PC-3 (cell line): ENCODE measurements around the gene SPNS3. TPM values are rescaled to one million over a fixed set of nuclear protein-coding genes. Genes with fewer than 3 reads are reported as not detected.

Experiments
- ATAC-seq: fragments of 200-7000 bp; cut with Tn5 transposase; 2 replicates; pipeline ENCODE4 v1.9.1; 2020; ENCODE audit warnings: mild to moderate bottlenecking, moderate library complexity
- BruUV-seq: library from RNA; stranded (reverse); fragments of 400-500 nt; replicated peaks from 2 replicates; lab custom pipeline; 2021; lab: Mats Ljungman, UMichigan
- CTCF ChIA-PET: fragments of 300-600 bp; sonication (Branson Sonifier 250); formaldehyde crosslinking; loops from one replicate; lab custom pipeline; 2022; ENCODE audit warnings: antibody characterized with exemption; lab: Charles Lee
- POLR2A ChIA-PET: fragments of 300-600 bp; sonication (Branson Sonifier 250); formaldehyde crosslinking; loops from one replicate; lab custom pipeline; 2022; ENCODE audit warnings: antibody characterized with exemption; ENCODE audit not compliant: unreplicated experiment; lab: Charles Lee
- DNase-seq: peaks from one replicate; pipeline ENCODE4 v3.0.0-alpha.2; 2015
- H2AFZ ChIP-seq: fragments of 300-600 bp; sonication (generic); 2 replicates; pipeline ENCODE4 v1.6.0; 2016; ENCODE audit warnings: antibody characterized with exemption, low read length
- H3F3A ChIP-seq: fragments of 300-600 bp; sonication (generic); one replicate; pipeline ENCODE4 v1.6.0; 2017; ENCODE audit warnings: antibody characterized with exemption, low read length, control low read depth, mild to moderate bottlenecking; ENCODE audit not compliant: unreplicated experiment
- H3K27ac ChIP-seq: fragments of 300-600 bp; sonication (generic); 2 replicates; pipeline ENCODE4 v1.5.1; 2016; ENCODE audit warnings: mild to moderate bottlenecking, low read length
- H3K27me3 ChIP-seq: fragments of 300-600 bp; sonication (generic); 2 replicates; pipeline ENCODE4 v1.6.1; 2016; ENCODE audit warnings: low read length, mixed read lengths
- H3K36me3 ChIP-seq: fragments of 300-600 bp; sonication (generic); 2 replicates; pipeline ENCODE4 v1.6.1; 2016; ENCODE audit warnings: low read depth, mixed run types, low read length, mixed read lengths
- H3K4me1 ChIP-seq: fragments of 300-600 bp; sonication (generic); 2 replicates; pipeline ENCODE4 v1.5.1; 2016; ENCODE audit warnings: low read length; ENCODE audit not compliant: insufficient read depth
- H3K4me2 ChIP-seq: fragments of 300-600 bp; sonication (generic); 2 replicates; pipeline ENCODE4 v1.6.0; 2016; ENCODE audit warnings: low read length
- H3K4me3 ChIP-seq: fragments of 300-600 bp; sonication (generic); 2 replicates; pipeline ENCODE4 v1.5.1; 2016; ENCODE audit warnings: mild to moderate bottlenecking, low read length, mixed read lengths
- H3K79me2 ChIP-seq: fragments of 300-600 bp; sonication (generic); 2 replicates; pipeline ENCODE4 v1.6.1; 2017; ENCODE audit warnings: low read length, mixed read lengths
- H3K9ac ChIP-seq: fragments of 300-600 bp; sonication (generic); 2 replicates; pipeline ENCODE4 v1.6.0; 2016; ENCODE audit warnings: mild to moderate bottlenecking, low read length
- H3K9me2 ChIP-seq: fragments of 300-600 bp; sonication (generic); replicated peaks from 2 replicates; pipeline ENCODE4 v1.6.1; 2016; ENCODE audit warnings: mixed run types, low read length, mixed read lengths
- H3K9me3 ChIP-seq: fragments of 300-600 bp; sonication (generic); 2 replicates; pipeline ENCODE4 v1.6.1; 2016; ENCODE audit warnings: low read length, mixed read lengths
- H4K20me1 ChIP-seq: fragments of 300-600 bp; sonication (generic); 2 replicates; pipeline ENCODE4 v1.6.1; 2016; ENCODE audit warnings: low read length, mixed read lengths
- EZH2 ChIP-seq: fragments of 300-600 bp; sonication (generic); IDR thresholded peaks from one replicate; pipeline ENCODE4 v1.6.1; 2017; ENCODE audit warnings: antibody characterized with exemption, mild to moderate bottlenecking, low read length; ENCODE audit not compliant: unreplicated experiment
- EZH2phosphoT487 ChIP-seq: fragments of 300-600 bp; sonication (generic); IDR thresholded peaks from 2 replicates; pipeline ENCODE4 v1.6.1; 2018; ENCODE audit warnings: mild to moderate bottlenecking, antibody characterized with exemption, low read length, borderline replicate concordance
- intact Hi-C: fragments of 100-400 bp; cut with micrococcal nuclease; formaldehyde crosslinking; loops from 2 replicates; pipeline ENCODE4 v1.9.0; 2023
- total RNA-seq: library from RNA; depleted of rRNA; stranded (reverse); fragments of >200 nt; gene quantifications from 2 replicates; pipeline ENCODE4 v1.2.3, GENCODE V29; 2014
- TF ChIP-seq, protein P1 (sequence below): fragments of 300-600 bp; sonication (generic); conservative IDR thresholded peaks from 2 replicates; pipeline ENCODE4 v1.5.1; 2017; ENCODE audit warnings: antibody characterized with exemption, low read depth, mild to moderate bottlenecking, low read length

SPNS3 gene
- total RNA-seq, 1 experiment from 2014 or later = 0.69 TPM

DNA sequence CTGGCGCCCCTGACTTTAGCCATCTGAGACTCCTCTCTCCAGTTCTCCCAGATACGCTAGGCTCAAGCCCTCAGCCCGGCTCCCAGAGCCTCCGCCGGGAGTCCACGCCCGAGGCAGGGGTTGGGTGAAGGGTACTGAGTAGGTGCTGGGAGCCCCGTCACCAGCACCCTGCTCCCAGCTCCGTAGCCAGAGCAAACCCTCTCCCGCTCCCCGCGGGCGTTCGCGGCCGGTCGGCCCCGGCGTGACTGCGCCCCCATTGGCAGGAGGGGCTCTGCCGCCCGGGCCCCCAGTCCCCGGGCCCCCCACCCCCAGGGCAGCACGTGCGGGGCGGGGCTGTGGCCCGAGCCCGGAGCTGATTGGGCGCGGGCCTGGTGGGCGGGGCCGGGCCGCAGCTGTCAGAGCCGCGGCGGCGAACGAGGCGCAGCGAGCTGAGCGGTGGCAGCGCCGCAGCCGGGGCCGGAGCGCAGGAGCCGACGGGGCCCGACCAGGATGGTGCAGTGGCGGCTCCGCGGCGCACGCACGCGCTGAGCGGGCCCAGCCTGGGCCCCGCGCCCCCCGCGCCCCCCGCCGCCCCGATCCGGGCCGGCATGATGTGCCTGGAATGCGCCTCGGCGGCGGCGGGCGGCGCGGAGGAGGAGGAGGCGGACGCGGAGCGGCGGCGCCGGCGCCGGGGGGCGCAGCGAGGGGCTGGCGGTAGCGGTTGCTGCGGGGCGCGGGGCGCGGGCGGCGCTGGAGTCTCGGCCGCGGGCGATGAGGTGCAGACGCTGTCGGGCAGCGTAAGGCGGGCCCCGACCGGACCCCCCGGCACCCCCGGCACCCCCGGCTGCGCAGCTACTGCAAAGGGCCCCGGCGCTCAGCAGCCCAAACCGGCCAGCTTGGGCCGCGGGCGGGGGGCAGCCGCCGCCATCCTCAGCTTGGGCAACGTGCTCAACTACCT, 65.0 kb downstream of the SPNS3 start, which contains the start of gene SPNS2:
TSS of gene SPNS2 (plus strand) at position 421 of the 937 bp plus-strand sequence. CDS start at position 588, 167 bp downstream.
- H3K4me2 ChIP-seq = peak within 1 kb of the TSS; percentile 73
- H3K9me2 ChIP-seq = no peaks in the 10 kb centered on the region
- no peaks in the 10 kb centered on the region for H3F3A ChIP-seq
- TF ChIP-seq EZH2 = no peak
- H3K4me1 ChIP-seq = peaks cover 23% of the 10 kb centered on the region
- intact Hi-C loops = loop anchor here (10.0 kb wide), 1 partner anchor 74 kb away; no protein-coding TSS in a partner anchor
- ChIA-PET CTCF (interaction anchor here (0.6 kb wide), 1 partner anchor 249 kb away, joined by 3 read pairs; no protein-coding TSS in a partner anchor), POLR2A (no interaction called here)
- peaks cover 12% of the 10 kb centered on the region; the same call in 1 of the 2 replicates for H3K27me3 ChIP-seq
- peak; percentile 48 for DNase-seq
- H3K9ac ChIP-seq = no peak within 1 kb of the TSS
- H2AFZ ChIP-seq = no peak within 1 kb of the TSS
- no TSS peak for BruUV-seq
- no peaks in the 10 kb centered on the region for H3K36me3 ChIP-seq
- H3K4me3 ChIP-seq = peak within 1 kb of the TSS; percentile 57
- H4K20me1 ChIP-seq = no peaks in the 10 kb centered on the region
- no peaks in the 10 kb centered on the region for H3K79me2 ChIP-seq
- ATAC-seq = peak; percentile 55
- H3K9me3 ChIP-seq = no peaks in the 10 kb centered on the region
- no peak within 1 kb of the TSS for H3K27ac ChIP-seq

DNA sequence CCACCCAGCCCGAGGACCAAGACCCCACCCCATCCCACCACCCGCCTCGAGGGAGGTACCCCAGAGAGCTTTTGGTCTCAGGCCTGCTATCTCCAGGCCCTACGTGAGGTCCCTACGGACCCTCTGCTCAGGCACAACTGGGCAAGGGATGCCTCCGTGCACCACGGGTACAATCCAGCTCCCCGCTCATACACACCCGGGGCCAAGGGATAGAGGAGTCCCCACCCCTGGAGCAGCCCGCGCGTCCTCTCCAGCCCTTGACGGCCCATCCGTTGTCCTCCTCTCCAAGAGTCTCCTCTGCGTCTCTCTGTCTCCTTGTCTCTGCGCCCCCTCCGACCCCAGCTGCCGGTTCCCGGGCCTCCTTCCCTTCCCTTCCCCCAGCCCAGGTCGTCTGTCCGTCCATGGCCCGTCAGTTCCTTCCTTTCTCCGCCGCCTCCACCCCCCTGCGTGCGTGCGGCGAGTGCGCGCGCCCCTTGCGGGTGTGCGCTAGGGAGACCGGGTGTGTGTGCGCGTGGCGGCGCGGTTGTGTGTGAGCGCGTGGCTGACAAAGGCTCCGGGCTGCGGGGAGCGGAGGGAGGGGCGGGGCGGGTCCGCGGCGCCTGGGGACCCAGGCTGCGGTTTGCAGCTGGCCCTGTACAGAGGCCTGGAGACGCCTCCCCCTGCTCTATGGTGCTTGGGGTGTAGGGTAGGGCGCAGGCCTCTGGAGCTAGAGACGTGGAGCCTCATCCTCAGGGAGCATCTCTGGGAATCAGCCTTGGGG, 65.9 kb downstream of the SPNS3 start:
- no TSS peak for BruUV-seq
- Histone ChIP-seq H4K20me1 (no peaks in the 10 kb centered on the region), H3K4me1 (peaks cover 28% of the 10 kb centered on the region), H3K4me3 (peak overlapping the region; percentile 57), H3K9me2 (no peaks in the 10 kb centered on the region), H3K79me2 (no peaks in the 10 kb centered on the region), H3K27ac (no peak overlapping the region), H3K36me3 (no peaks in the 10 kb centered on the region), H3K9me3 (no peaks in the 10 kb centered on the region), H3F3A (no peaks in the 10 kb centered on the region), H2AFZ (no peak overlapping the region), H3K27me3 (peaks cover 12% of the 10 kb centered on the region; the same call in 1 of the 2 replicates), H3K9ac (no peak overlapping the region), H3K4me2 (peak overlapping the region; percentile 73)
- DNase-seq (no peak), ATAC-seq (no peak)
- CTCF ChIA-PET = no interaction called here
- intact Hi-C loops = loop anchor here (10.0 kb wide), 1 partner anchor 75 kb away; no protein-coding TSS in a partner anchor
- POLR2A ChIA-PET = no interaction called here
- TF ChIP-seq EZH2phosphoT487 (no peak), EZH2 (no peak)
- TF ChIP-seq, protein P1, sequence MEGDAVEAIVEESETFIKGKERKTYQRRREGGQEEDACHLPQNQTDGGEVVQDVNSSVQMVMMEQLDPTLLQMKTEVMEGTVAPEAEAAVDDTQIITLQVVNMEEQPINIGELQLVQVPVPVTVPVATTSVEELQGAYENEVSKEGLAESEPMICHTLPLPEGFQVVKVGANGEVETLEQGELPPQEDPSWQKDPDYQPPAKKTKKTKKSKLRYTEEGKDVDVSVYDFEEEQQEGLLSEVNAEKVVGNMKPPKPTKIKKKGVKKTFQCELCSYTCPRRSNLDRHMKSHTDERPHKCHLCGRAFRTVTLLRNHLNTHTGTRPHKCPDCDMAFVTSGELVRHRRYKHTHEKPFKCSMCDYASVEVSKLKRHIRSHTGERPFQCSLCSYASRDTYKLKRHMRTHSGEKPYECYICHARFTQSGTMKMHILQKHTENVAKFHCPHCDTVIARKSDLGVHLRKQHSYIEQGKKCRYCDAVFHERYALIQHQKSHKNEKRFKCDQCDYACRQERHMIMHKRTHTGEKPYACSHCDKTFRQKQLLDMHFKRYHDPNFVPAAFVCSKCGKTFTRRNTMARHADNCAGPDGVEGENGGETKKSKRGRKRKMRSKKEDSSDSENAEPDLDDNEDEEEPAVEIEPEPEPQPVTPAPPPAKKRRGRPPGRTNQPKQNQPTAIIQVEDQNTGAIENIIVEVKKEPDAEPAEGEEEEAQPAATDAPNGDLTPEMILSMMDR = no peak

DNA sequence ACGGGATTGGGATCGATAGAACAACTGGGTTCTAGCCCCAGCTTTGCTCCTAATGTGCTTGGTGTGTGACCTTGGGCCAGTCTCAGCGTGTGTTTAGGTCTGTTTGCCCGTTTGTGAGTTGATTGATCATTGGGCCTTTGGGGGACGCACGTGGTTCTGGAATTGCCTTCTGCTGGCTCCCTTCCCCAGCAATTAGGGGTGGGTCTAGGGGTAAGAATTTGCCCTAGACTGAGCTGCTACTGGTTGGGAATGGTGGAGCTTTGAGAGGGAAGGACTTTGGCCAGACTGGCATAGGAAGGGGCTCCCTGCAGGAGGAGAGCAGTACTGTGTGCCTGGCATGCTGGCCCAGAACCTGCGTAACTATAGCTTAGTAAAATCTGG, 66.4 kb downstream of the SPNS3 start:
- intact Hi-C loops = no loop called here

More for the DNA sequence above, 66.4 kb downstream of the SPNS3 start:
- no TSS peak for BruUV-seq
- H2AFZ ChIP-seq = no peak overlapping the region
- no peaks in the 10 kb centered on the region for H4K20me1 ChIP-seq
- H3K4me3 ChIP-seq = peak overlapping the region; percentile 57; the same call in 1 of the 2 replicates
- ATAC-seq (no peak), DNase-seq (no peak)
- TF ChIP-seq, protein P1 = no peak
- TF ChIP-seq EZH2phosphoT487 (no peak), EZH2 (no peak)
- H3K4me1 ChIP-seq = peaks cover 33% of the 10 kb centered on the region
- H3K36me3 ChIP-seq = no peaks in the 10 kb centered on the region
- CTCF ChIA-PET = no interaction called here
- POLR2A ChIA-PET = no interaction called here
- no peak overlapping the region for H3K27ac ChIP-seq
- H3K27me3 ChIP-seq = peaks cover 12% of the 10 kb centered on the region; the same call in 1 of the 2 replicates
- H3K9me3 ChIP-seq = no peaks in the 10 kb centered on the region
- H3K4me2 ChIP-seq = peak overlapping the region; percentile 73
- no peaks in the 10 kb centered on the region for H3K9me2 ChIP-seq
- no peaks in the 10 kb centered on the region for H3K79me2 ChIP-seq
- H3F3A ChIP-seq = no peaks in the 10 kb centered on the region
- no peak overlapping the region for H3K9ac ChIP-seq
